Right forelimb (tissue), 1 donor: ENCODE results near the gene TMEM151B.
"Not testable (repeated sequence)": the region's sequence is repeated elsewhere in the genome, so short reads cannot be mapped to it uniquely, and the experiment has no call there.

ENCODE experiments used
- DNase-seq: peaks from one replicate; pipeline ENCODE4 v3.0.0-alpha.2; 2018

The TMEM151B gene

GRCh38 chr6:44339763-44340625 lies 69.7 kb downstream of the TMEM151B start:
- DNase-seq = no peak

- no peak for DNase-seq
These were observed 71.0 kb downstream of the TMEM151B start for GRCh38 chr6:44341095-44341890.

- no peak for DNase-seq
These were observed 71.8 kb downstream of the TMEM151B start for GRCh38 chr6:44342052-44342451.

GRCh38 chr6:44342489-44342888 lies 72.2 kb downstream of the TMEM151B start, which contains the start of gene SPATS1:
Gene SPATS1, plus strand, starts transcription at chr6:44342650. Its CDS starts 446 bp downstream, at chr6:44343096.
- peak; percentile 51 for DNase-seq

GRCh38 chr6:44346818-44347217 lies 76.6 kb downstream of the TMEM151B start:
- DNase-seq = not testable (repeated sequence)

- DNase-seq = no peak
These were observed 79.8 kb downstream of the TMEM151B start for GRCh38 chr6:44349904-44350649.

- not testable (repeated sequence) for DNase-seq
These were observed 80.4 kb downstream of the TMEM151B start for GRCh38 chr6:44350650-44350994.

- no peak for DNase-seq
These were observed 82.0 kb downstream of the TMEM151B start for GRCh38 chr6:44352259-44352658.

- DNase-seq = no peak
These were observed 83.1 kb downstream of the TMEM151B start for GRCh38 chr6:44353336-44353735.

- DNase-seq = no peak
These were observed 85.4 kb downstream of the TMEM151B start for GRCh38 chr6:44355640-44356039.

GRCh38 chr6:44356487-44356886 lies 86.2 kb downstream of the TMEM151B start:
- no peak for DNase-seq
